ELR (cell line): ENCODE data around the gene MPL.
A peak's percentile ranks its signal among the peaks of the same experiment; 100 is the strongest.

ENCODE experiments used
- DNase-seq: peaks from one replicate; pipeline ENCODE4 v3.0.0-alpha.2; 2015; ENCODE audit warnings: low read depth

MPL gene

DNA sequence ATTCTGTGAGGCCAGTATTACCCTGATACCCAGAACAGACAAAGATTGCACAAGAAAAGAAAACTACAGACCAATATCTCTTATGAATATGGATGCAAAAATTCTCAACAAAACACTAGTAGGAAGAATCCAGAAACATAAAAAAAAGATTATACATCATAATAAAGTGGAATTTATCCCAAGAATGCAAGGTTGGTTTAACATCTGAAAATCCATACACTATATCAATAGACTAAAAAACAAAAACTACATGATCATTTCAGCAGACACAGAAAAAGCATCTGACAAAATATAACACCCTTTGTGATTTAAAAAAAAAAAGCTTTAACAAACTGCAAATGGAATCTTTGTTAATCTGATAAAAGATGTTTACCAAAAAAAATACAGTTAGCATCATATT is 12.2 kb upstream of the MPL start:
- DNase-seq, result no peak

DNA sequence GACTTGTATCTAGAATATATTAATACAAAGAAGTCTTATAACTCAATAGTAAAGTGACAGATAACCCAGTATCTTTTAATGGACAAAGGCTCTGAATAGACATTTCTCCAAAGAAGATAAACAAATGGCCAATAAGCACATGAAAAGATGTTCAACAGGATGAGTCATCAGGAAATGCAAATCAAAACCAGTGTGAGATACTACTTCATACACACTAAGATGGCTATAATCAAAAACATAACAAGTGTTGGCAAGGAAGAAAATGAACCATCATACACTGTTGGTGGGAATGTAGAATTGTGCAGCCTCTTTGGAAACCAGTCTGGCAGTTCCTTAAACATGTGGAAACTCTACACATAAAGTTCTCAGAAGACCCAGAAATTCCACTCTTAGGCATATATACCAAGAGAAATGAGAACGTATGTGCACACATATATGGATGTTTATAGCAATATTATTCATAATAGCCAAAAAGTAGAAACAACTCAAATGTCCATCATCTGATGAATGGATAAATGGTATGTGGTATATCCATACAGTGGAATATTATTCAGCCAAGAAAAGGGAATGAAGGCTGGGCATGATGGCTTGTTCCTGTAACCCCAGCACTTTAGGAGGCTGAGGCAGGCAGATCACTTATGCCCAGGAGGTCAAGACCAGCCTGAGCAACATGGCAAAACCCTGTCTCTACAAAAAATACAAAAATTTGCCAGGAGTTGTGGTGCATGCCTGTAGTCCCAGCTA is 9.9 kb upstream of the MPL start:
- DNase-seq, result peak; percentile 31

DNA sequence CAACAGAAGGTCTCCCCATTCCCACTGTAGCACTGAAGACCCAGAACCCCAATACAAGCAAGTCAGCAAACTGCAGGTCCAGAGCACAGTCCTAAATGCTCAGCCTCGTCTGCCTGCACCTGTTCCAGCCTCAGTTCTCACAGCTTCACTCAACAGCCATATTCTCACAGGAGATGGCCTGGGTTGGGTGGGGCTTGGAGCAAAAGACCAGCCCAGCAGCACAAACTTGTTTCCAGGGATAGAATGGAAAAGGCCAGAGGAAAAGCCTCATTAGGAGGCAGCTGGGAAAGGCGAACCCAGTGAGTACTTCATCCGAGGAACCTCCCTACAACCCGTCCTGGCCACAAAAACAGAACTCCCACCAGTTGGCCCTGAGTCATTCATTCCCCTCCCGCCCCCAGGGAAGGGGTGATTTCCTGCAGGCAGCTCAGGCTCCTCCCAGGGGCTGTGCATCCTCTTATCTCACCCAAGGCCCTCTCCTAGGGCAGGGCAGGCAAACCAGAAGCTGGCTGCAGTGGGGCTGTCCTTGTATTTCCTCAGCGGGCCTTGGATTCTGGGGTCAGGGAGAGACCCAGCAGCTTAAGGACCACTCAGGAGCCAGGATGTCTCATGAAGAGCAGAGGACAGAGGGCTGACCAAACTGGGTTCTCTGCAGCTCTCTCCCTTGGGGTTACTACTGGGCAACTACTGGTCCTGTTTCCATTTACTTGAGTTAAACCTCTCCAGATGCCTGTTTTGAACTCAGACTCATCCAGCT is 7.4 kb upstream of the MPL start:
- peak; percentile 84 for DNase-seq

- no peak for DNase-seq
These were observed 5.9 kb upstream of the MPL start for GRCh38 chr1:43331688-43332087.

- no peak for DNase-seq
These were observed 3.0 kb upstream of the MPL start for GRCh38 chr1:43334453-43335205.

DNA sequence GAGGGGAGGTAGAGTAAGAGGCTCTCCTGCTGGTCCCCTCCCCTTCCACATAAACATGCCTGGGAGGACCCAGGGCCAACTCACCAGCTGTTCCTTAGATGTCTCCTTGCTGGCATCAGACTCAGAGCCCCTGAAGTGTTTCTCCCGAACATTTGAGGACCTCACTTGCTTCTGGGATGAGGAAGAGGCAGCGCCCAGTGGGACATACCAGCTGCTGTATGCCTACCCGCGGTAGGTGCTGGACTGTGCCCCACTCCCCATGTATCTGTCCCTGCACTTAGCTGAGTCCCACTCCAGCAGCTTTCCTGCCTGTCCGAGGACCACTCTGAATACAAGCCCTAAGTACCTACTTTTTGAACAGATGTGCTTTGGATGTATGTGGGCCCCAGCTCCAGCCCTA is 383 bp downstream of the MPL start:
- no peak for DNase-seq

GRCh38 chr1:43339584-43340232 is 2.1 kb downstream of the MPL start:
- no peak for DNase-seq

GRCh38 chr1:43340559-43340958 is 2.9 kb downstream of the MPL start:
- DNase-seq, result no peak

GRCh38 chr1:43344267-43344850 is 6.7 kb downstream of the MPL start:
- DNase-seq, result no peak

GRCh38 chr1:43345120-43345519 is 7.5 kb downstream of the MPL start:
- DNase-seq, result no peak

GRCh38 chr1:43346636-43347035 is 9.0 kb downstream of the MPL start:
- DNase-seq, result no peak

GRCh38 chr1:43348343-43348808 is 10.8 kb downstream of the MPL start:
- peak; percentile 29 for DNase-seq

- DNase-seq, result peak; percentile 75
These were observed 11.4 kb downstream of the MPL start for GRCh38 chr1:43348809-43349593.

DNA sequence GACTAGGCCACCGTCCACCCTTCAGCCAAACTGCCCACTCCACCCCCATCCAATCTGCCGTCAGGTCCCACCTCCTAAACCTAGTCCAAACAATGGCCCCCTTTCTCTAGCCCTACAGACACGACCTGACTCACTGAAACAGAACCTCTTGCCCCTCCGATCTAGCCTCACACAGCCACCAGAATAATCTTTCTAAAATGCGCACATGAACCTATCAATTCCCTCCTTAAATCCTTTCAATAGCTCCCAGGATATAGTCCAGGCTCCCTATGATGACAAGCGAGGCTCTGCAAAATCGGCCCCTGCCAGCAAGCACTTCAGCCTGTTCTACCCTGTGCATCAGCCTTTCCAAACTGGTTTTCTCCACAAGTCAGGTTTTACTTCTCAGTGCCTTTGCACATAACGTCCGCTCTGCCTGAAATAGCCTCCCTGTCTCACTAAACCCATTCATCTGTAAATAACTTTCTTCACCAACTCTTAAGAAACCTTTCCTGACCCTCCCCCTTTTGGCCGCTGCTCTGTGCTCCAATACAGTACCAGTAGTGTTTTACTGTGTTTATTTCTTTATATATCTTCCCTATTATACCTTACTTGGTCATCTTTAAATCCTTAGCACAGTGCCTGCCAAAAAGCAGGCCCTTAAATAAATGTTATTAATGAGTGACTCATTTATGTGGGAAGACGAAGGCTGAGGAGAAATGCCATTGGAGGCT is 12.1 kb downstream of the MPL start:
- peak; percentile 48 for DNase-seq

DNA sequence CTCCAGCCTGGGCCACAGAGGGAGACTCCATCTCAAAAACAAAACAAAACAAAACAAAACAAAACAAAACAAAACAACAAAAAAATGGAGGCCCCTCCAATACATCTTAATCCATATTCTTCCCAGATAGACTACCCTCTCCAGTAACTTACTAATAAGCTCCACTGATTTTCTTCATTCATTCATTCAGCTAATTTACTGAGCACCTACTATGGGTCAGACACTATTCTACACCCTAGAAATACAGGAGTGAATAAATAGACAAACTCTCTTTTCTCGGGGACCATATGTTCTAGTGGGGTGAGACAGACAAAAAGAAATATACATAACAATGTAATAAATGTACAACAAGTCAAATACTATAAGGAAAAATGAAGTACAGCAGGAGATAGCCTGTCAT is 13.4 kb downstream of the MPL start:
- no peak for DNase-seq

DNA sequence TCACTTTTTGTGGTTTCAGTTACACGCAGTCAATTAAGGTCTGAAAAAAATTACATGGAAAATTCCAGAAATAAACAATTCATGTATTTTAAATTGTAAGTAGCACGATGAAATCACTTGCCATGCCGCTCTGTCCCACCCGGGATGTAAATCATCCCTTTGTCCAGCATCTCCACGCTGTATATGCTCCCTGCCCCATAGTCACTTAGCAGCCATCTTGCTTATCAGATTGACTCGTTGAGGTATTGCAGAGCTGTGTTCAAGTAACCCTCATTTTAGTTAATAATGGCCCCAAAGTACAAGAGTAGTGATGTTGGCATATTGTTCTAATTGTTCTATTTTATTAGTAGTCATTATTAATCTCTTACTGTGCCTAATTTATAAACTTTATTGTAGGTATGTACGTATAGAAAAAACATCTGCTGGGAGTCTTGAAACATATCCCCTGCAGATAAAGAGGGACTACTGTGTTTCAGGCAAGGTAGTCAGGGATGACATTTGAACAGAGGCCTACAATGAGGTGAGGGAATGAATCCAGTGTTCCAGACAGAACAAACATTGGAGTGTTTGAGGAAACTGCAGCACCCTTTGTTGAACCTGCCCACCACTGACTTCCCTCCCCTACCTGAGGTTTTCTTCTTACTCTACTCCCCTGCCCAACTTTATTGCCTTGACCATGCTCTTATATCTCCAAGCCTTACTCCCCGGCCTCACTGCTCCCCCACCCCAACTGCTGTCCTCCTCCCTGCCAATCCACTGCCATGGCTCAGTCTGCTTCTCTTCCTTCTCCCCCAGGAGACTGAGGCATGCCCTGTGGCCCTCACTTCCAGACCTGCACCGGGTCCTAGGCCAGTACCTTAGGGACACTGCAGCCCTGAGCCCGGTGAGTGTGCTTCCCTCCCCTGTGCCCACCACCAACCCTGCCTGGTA is 14.1 kb downstream of the MPL start:
- DNase-seq, result no peak

DNA sequence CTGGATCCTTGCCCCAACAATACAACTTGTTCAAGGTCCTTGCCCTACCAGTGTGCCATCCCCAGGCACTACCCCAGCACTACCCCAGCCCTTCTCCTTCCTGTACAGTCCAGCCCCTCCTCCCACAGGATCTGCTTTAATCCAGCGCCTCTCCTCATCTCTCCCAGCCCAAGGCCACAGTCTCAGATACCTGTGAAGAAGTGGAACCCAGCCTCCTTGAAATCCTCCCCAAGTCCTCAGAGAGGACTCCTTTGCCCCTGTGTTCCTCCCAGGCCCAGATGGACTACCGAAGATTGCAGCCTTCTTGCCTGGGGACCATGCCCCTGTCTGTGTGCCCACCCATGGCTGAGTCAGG is 14.7 kb downstream of the MPL start:
- no peak for DNase-seq

- DNase-seq, result no peak
These were observed 15.3 kb downstream of the MPL start for GRCh38 chr1:43352881-43353280.

- no peak for DNase-seq
These were observed 16.9 kb downstream of the MPL start for GRCh38 chr1:43354471-43354870.
